ENCODE results near the gene CHGA. TPM values are rescaled to one million over a fixed set of nuclear protein-coding genes. Genes with fewer than 3 reads are reported as not detected.

CHGA gene
- total RNA-seq, 1 donor from 2014 or later, result 0.67 TPM

- Mint-ChIP-seq H3K4me1 (ENCODE audit: unreplicated experiment) (no peaks in the 10 kb centered on the region), H3K36me3 (ENCODE audit: low read depth, unreplicated experiment) (peaks cover 4% of the 10 kb centered on the region), H3K4me3 (ENCODE audit: unreplicated experiment) (peak overlapping the region; percentile 65), H3K9me3 (ENCODE audit: unreplicated experiment) (no peaks in the 10 kb centered on the region), H3K27me3 (ENCODE audit: unreplicated experiment) (peaks cover 6% of the 10 kb centered on the region), H3K27ac (ENCODE audit: unreplicated experiment) (no peak overlapping the region)
- DNase-seq (ENCODE audit: low spot score), result no peak
- TF ChIP-seq CTCF (IDR thresholded peaks at IDR 0.05; ENCODE audit: unreplicated experiment), result no peak
These were observed 37.1 kb downstream of the CHGA start for GRCh38 chr14:92959761-92960680.

- no peak for DNase-seq (ENCODE audit: low spot score)
- H3K27ac Mint-ChIP-seq (ENCODE audit: unreplicated experiment), result no peak overlapping the region
- no peak overlapping the region for H3K4me3 Mint-ChIP-seq (ENCODE audit: unreplicated experiment)
- H3K4me1 Mint-ChIP-seq (ENCODE audit: unreplicated experiment), result no peaks in the 10 kb centered on the region
- TF ChIP-seq CTCF (IDR thresholded peaks at IDR 0.05; ENCODE audit: unreplicated experiment), result no peak
- H3K27me3 Mint-ChIP-seq (ENCODE audit: unreplicated experiment), result peaks cover 6% of the 10 kb centered on the region
- peaks cover 4% of the 10 kb centered on the region for H3K36me3 Mint-ChIP-seq (ENCODE audit: low read depth, unreplicated experiment)
- no peaks in the 10 kb centered on the region for H3K9me3 Mint-ChIP-seq (ENCODE audit: unreplicated experiment)
These were observed 38.0 kb downstream of the CHGA start for GRCh38 chr14:92960706-92961566.

- Mint-ChIP-seq H3K4me1 (ENCODE audit: unreplicated experiment) (no peaks in the 10 kb centered on the region), H3K27ac (ENCODE audit: unreplicated experiment) (no peak overlapping the region), H3K27me3 (ENCODE audit: unreplicated experiment) (peaks cover 4% of the 10 kb centered on the region), H3K4me3 (ENCODE audit: unreplicated experiment) (no peak overlapping the region), H3K9me3 (ENCODE audit: unreplicated experiment) (no peaks in the 10 kb centered on the region), H3K36me3 (ENCODE audit: low read depth, unreplicated experiment) (peaks cover 4% of the 10 kb centered on the region)
- DNase-seq (ENCODE audit: low spot score), result no peak
- no peak for TF ChIP-seq CTCF (IDR thresholded peaks at IDR 0.05; ENCODE audit: unreplicated experiment)
These were observed 38.6 kb downstream of the CHGA start for GRCh38 chr14:92961567-92961855.

- Mint-ChIP-seq H3K4me1 (ENCODE audit: unreplicated experiment) (no peaks in the 10 kb centered on the region), H3K36me3 (ENCODE audit: low read depth, unreplicated experiment) (peaks cover 4% of the 10 kb centered on the region), H3K9me3 (ENCODE audit: unreplicated experiment) (no peaks in the 10 kb centered on the region), H3K27me3 (ENCODE audit: unreplicated experiment) (peaks cover 1% of the 10 kb centered on the region), H3K27ac (ENCODE audit: unreplicated experiment) (no peak overlapping the region), H3K4me3 (ENCODE audit: unreplicated experiment) (no peak overlapping the region)
- no peak for TF ChIP-seq CTCF (IDR thresholded peaks at IDR 0.05; ENCODE audit: unreplicated experiment)
- DNase-seq (ENCODE audit: low spot score), result no peak
These were observed 39.3 kb downstream of the CHGA start for GRCh38 chr14:92962031-92962830.
